Keratinocyte (primary cell): Measurements from ENCODE around the gene MYOM1. TPM values are rescaled to one million over a fixed set of nuclear protein-coding genes. Genes with fewer than 3 reads are reported as not detected.

Experiments
- DNase-seq: peaks from one replicate; pipeline ENCODE4 v3.0.0-alpha.2; 2011; ENCODE audit warnings: low read depth, missing footprints, low spot score
- FAIRE-seq: peaks from 2 replicates; lab custom pipeline; 2011; peaks lifted over from hg19 to GRCh38; lab: Jason Lieb, UNC
- H2AFZ ChIP-seq: 2 replicates; pipeline ENCODE4 v1.6.0; 2012; ENCODE audit warnings: low read length, control low read depth, inconsistent platforms; ENCODE audit not compliant: control insufficient read depth
- H3K27ac ChIP-seq: 2 replicates; pipeline ENCODE4 v1.5.1; 2011; ENCODE audit warnings: low read length; ENCODE audit not compliant: control insufficient read depth, insufficient read depth
- H3K27me3 ChIP-seq: 3 replicates; pipeline ENCODE4 v1.6.0; 2011; ENCODE audit warnings: low read length; ENCODE audit not compliant: control insufficient read depth, insufficient read depth; ENCODE audit errors: extremely low read depth
- H3K36me3 ChIP-seq, 2 experiments: 2 replicates in 1 of 2; 3 replicates in 1 of 2; pipeline ENCODE4 v1.5.1; 2011; ENCODE audit warnings: low read length in 2 of 2, mild to moderate bottlenecking in 1 of 2; ENCODE audit not compliant: control insufficient read depth in 2 of 2, insufficient read depth in 2 of 2; ENCODE audit errors: extremely low read depth in 1 of 2
- H3K4me1 ChIP-seq: 3 replicates; pipeline ENCODE4 v1.5.1; 2011; ENCODE audit warnings: low read length; ENCODE audit not compliant: control insufficient read depth, insufficient read depth; ENCODE audit errors: extremely low read depth
- H3K4me2 ChIP-seq: 3 replicates; pipeline ENCODE4 v1.6.0; 2011; ENCODE audit warnings: low read depth, low read length; ENCODE audit not compliant: control insufficient read depth, insufficient read depth; ENCODE audit errors: extremely low read depth
- H3K4me3 ChIP-seq, 3 experiments: fragments of 200-600 bp in 1 of 3; sonication (generic) in 1 of 3; 2 replicates in 2 of 3; 3 replicates in 1 of 3; pipeline ENCODE4 v1.5.1; 2011 to 2016; ENCODE audit warnings: low read length in 3 of 3, mild to moderate bottlenecking in 3 of 3, control low read depth in 2 of 3, inconsistent platforms in 1 of 3, low read depth in 1 of 3, mixed read lengths in 1 of 3, mixed run types in 1 of 3, moderate library complexity in 1 of 3; ENCODE audit not compliant: control insufficient read depth in 2 of 3, insufficient read depth in 2 of 3; ENCODE audit errors: extremely low read depth in 1 of 3
- H3K79me2 ChIP-seq: 2 replicates; pipeline ENCODE4 v1.6.0; 2012; ENCODE audit warnings: low read length; ENCODE audit not compliant: control insufficient read depth, insufficient read depth
- H3K9ac ChIP-seq: 3 replicates; pipeline ENCODE4 v1.6.0; 2011; ENCODE audit warnings: low read length; ENCODE audit not compliant: control insufficient read depth, insufficient read depth; ENCODE audit errors: extremely low read depth
- H3K9me1 ChIP-seq: 3 replicates; pipeline ENCODE4 v1.6.0; 2011; ENCODE audit warnings: low read length; ENCODE audit not compliant: control insufficient read depth, insufficient read depth; ENCODE audit errors: extremely low read depth
- H3K9me3 ChIP-seq: 2 replicates; pipeline ENCODE4 v1.5.1; 2012; ENCODE audit warnings: low read depth, low read length; ENCODE audit not compliant: control insufficient read depth
- H4K20me1 ChIP-seq: 3 replicates; pipeline ENCODE4 v1.6.0; 2011; ENCODE audit warnings: low read length; ENCODE audit not compliant: control insufficient read depth, insufficient read depth; ENCODE audit errors: extremely low read depth
- EZH2 ChIP-seq: IDR thresholded peaks from one replicate; pipeline ENCODE4 v1.6.1; 2012; ENCODE audit warnings: inconsistent platforms, mild to moderate bottlenecking, low read length, moderate library complexity
- dilution Hi-C: fragments of 300-500 bp; cut with MboI; formaldehyde crosslinking; loops from one replicate; pipeline ENCODE4 v1.7.0; 2020; ENCODE audit warnings: low sequenced_read_pairs; ENCODE audit not compliant: extremely low pct_ligation_motif_present
- polyA plus RNA-seq, 5 experiments: library from polyadenylated mRNA; depleted of rRNA in 3 of 5; stranded (reverse) in 3 of 5; stranded (forward) in 1 of 5; unstranded in 1 of 5; fragments of >200 nt; gene quantifications; 1 replicate in 1 of 5; 2 replicates in 3 of 5; 3 replicates in 1 of 5; pipeline versions ENCODE4 v1.2.1 to v1.2.3, GENCODE V29; 2011 to 2012; ENCODE audit warnings: missing spikeins in 2 of 5, low read depth in 1 of 5, low replicate concordance in 1 of 5
- TF ChIP-seq, protein P1 (sequence below), 3 experiments: IDR thresholded peaks in 1 of 3; conservative IDR thresholded peaks in 1 of 3; optimal IDR thresholded peaks in 1 of 3; 2 replicates in 2 of 3; 3 replicates in 1 of 3; pipeline versions ENCODE3 to v1.5.1; 2011; ENCODE audit warnings: low read length in 3 of 3, mild to moderate bottlenecking in 3 of 3, moderate library complexity in 2 of 3, control low read depth in 1 of 3, inconsistent platforms in 1 of 3; ENCODE audit not compliant: insufficient read depth in 2 of 3; ENCODE audit errors: extremely low read depth in 1 of 3

The MYOM1 gene
- polyA plus RNA-seq, 1 donor (not counting 4 experiments of a cell fraction or from before 2014, with no cell fraction given): 0.03 TPM

DNA sequence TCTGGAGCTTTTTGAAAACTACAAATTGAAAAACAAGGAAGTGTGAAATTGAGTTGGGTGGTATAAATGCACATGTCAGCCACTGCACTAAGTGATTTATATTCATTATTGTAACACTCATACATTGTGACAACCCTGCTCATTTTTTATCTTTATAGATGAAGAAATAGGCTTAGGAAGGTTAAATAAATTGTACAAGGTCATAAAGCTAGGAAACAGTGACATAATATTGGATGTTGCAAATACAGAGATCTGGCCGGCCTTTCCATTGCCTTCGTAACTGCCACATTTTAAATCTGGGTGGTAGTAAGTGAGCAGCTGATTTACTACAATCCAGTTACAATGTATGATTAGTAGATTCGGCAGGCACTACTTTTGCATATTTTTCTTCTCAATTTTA lies 130.2 kb downstream of the MYOM1 start:
- peaks cover 4% of the 10 kb centered on the region for H3K4me1 ChIP-seq
- DNase-seq (no peak), FAIRE-seq (no peak)
- H3K9ac ChIP-seq: no peak overlapping the region
- H4K20me1 ChIP-seq: no peaks in the 10 kb centered on the region
- dilution Hi-C loops: no loop called here
- no peak overlapping the region for H3K4me2 ChIP-seq
- no peaks in the 10 kb centered on the region for H3K79me2 ChIP-seq
- no peak for TF ChIP-seq EZH2
- TF ChIP-seq, protein P1, sequence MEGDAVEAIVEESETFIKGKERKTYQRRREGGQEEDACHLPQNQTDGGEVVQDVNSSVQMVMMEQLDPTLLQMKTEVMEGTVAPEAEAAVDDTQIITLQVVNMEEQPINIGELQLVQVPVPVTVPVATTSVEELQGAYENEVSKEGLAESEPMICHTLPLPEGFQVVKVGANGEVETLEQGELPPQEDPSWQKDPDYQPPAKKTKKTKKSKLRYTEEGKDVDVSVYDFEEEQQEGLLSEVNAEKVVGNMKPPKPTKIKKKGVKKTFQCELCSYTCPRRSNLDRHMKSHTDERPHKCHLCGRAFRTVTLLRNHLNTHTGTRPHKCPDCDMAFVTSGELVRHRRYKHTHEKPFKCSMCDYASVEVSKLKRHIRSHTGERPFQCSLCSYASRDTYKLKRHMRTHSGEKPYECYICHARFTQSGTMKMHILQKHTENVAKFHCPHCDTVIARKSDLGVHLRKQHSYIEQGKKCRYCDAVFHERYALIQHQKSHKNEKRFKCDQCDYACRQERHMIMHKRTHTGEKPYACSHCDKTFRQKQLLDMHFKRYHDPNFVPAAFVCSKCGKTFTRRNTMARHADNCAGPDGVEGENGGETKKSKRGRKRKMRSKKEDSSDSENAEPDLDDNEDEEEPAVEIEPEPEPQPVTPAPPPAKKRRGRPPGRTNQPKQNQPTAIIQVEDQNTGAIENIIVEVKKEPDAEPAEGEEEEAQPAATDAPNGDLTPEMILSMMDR (optimal IDR thresholded peaks at IDR 0.05 in 1 of 3, IDR thresholded peaks at IDR 0.05 in 1 of 3, conservative IDR thresholded peaks at IDR 0.05 in 1 of 3; ENCODE audit: extremely low read depth in 1 of 3, insufficient read depth in 2 of 3, low read length in 3 of 3): no peak
- H3K36me3 ChIP-seq: no peaks in the 10 kb centered on the region
- no peaks in the 10 kb centered on the region for H3K9me3 ChIP-seq
- no peak overlapping the region for H2AFZ ChIP-seq
- H3K27ac ChIP-seq: no peak overlapping the region
- H3K4me3 ChIP-seq: no peak overlapping the region
- no peaks in the 10 kb centered on the region for H3K9me1 ChIP-seq
- no peaks in the 10 kb centered on the region for H3K27me3 ChIP-seq

GRCh38 chr18:3088449-3088848 lies 131.3 kb downstream of the MYOM1 start:
- dilution Hi-C loops: no loop called here
- peaks cover 4% of the 10 kb centered on the region for H3K4me1 ChIP-seq
- no peaks in the 10 kb centered on the region for H3K36me3 ChIP-seq
- no peaks in the 10 kb centered on the region for H4K20me1 ChIP-seq
- no peak for DNase-seq
- H3K9me1 ChIP-seq: no peaks in the 10 kb centered on the region
- H3K9ac ChIP-seq: no peak overlapping the region
- H3K4me3 ChIP-seq: no peak overlapping the region
- H2AFZ ChIP-seq: no peak overlapping the region
- no peak overlapping the region for H3K27ac ChIP-seq
- H3K9me3 ChIP-seq: no peaks in the 10 kb centered on the region
- no peaks in the 10 kb centered on the region for H3K79me2 ChIP-seq
- no peaks in the 10 kb centered on the region for H3K27me3 ChIP-seq
- H3K4me2 ChIP-seq: no peak overlapping the region
- no peak for TF ChIP-seq EZH2
- TF ChIP-seq, protein P1 (optimal IDR thresholded peaks at IDR 0.05 in 1 of 3, IDR thresholded peaks at IDR 0.05 in 1 of 3, conservative IDR thresholded peaks at IDR 0.05 in 1 of 3; ENCODE audit: extremely low read depth in 1 of 3, insufficient read depth in 2 of 3, low read length in 3 of 3): no peak
- no peak for FAIRE-seq
